T-cell (primary cell): ENCODE measurements around the gene KRT16. TPM values are rescaled to one million over a fixed set of nuclear protein-coding genes. Genes with fewer than 3 reads are reported as not detected.
"Not testable (repeated sequence)": the region's sequence is repeated elsewhere in the genome, so short reads cannot be mapped to it uniquely, and the experiment has no call there.

ENCODE experiments used
- ATAC-seq, 4 experiments: fragments of 200-7000 bp in 3 of 4; fragments of 150-1000 bp in 1 of 4; cut with Tn5 transposase; replicated peaks in 1 of 4; 1 replicate in 3 of 4; 2 replicates in 1 of 4; pipeline ENCODE4 v1.10.0; 2021; ENCODE audit warnings: moderate library complexity in 3 of 4, mild to moderate bottlenecking in 2 of 4, moderate number of reproducible peaks in 1 of 4
- CTCF ChIA-PET, 2 donors: fragments of 300-600 bp; sonication (Branson Sonifier 250); formaldehyde crosslinking; loops; one replicate each; lab custom pipeline; 2022; ENCODE audit warnings: antibody characterized with exemption in 2 of 2; lab: Charles Lee
- POLR2A ChIA-PET, 2 donors: fragments of 300-600 bp; sonication (Branson Sonifier 250); formaldehyde crosslinking; loops; one replicate each; lab custom pipeline; 2022; ENCODE audit warnings: antibody characterized with exemption in 2 of 2; lab: Charles Lee
- DNase-seq, 35 experiments: peaks; one replicate each; pipeline versions ENCODE4 v3.0.0 to v3.0.0-alpha.2; 2013 to 2023
- H3K27ac ChIP-seq: one replicate; pipeline ENCODE4 v1.5.1; 2013; ENCODE audit warnings: low read length
- H3K27me3 ChIP-seq, 2 experiments: replicated peaks in 1 of 2; 1 replicate in 1 of 2; 2 replicates in 1 of 2; pipeline versions ENCODE4 v1.6.1 to v1.7.0; 2013; ENCODE audit warnings: low read length in 1 of 2, mixed read lengths in 1 of 2; ENCODE audit not compliant: control insufficient read depth in 2 of 2, insufficient read depth in 2 of 2; ENCODE audit errors: extremely low read depth in 1 of 2
- H3K36me3 ChIP-seq, 2 donors: 1 replicate in 1 of 2; 2 replicates in 1 of 2; pipeline versions ENCODE4 v1.6.1 to v1.7.0; 2013; ENCODE audit warnings: low read length in 1 of 2; ENCODE audit not compliant: control insufficient read depth in 2 of 2, insufficient read depth in 1 of 2; ENCODE audit errors: extremely low read depth in 1 of 2
- H3K4me1 ChIP-seq, 2 experiments: 1 replicate in 1 of 2; 2 replicates in 1 of 2; pipeline versions ENCODE4 v1.6.1 to v1.7.0; 2013; ENCODE audit warnings: low read length in 2 of 2, mixed read lengths in 1 of 2; ENCODE audit not compliant: insufficient read depth in 2 of 2, control insufficient read depth in 1 of 2; ENCODE audit errors: extremely low read depth in 1 of 2
- H3K4me3 ChIP-seq, 2 donors: 1 replicate in 1 of 2; 2 replicates in 1 of 2; pipeline versions ENCODE4 v1.5.1 to v1.7.0; 2013; ENCODE audit warnings: mild to moderate bottlenecking in 2 of 2, low read length in 1 of 2, moderate library complexity in 1 of 2; ENCODE audit not compliant: control insufficient read depth in 1 of 2; ENCODE audit errors: extremely low read depth in 1 of 2
- H3K9me3 ChIP-seq: 2 replicates; pipeline ENCODE4 v1.7.0; 2013
- H3K27ac Mint-ChIP-seq, 2 donors: one replicate each; pipeline ENCODE4 v1.8.0; 2020 to 2021; ENCODE audit warnings: mild to moderate bottlenecking in 2 of 2, mixed read lengths in 2 of 2
- H3K27me3 Mint-ChIP-seq, 2 donors: one replicate each; pipeline ENCODE4 v1.8.0; 2021 to 2022; ENCODE audit warnings: mixed read lengths in 2 of 2
- H3K36me3 Mint-ChIP-seq: one replicate; pipeline ENCODE4 v1.8.0; 2021; ENCODE audit warnings: mixed read lengths
- H3K4me1 Mint-ChIP-seq, 3 donors: one replicate each; pipeline ENCODE4 v1.8.0; 2020 to 2022; ENCODE audit warnings: mixed read lengths in 3 of 3, mild to moderate bottlenecking in 1 of 3
- H3K4me3 Mint-ChIP-seq, 3 donors: one replicate each; pipeline ENCODE4 v1.8.0; 2020 to 2022; ENCODE audit warnings: mild to moderate bottlenecking in 3 of 3, mixed read lengths in 3 of 3, moderate library complexity in 3 of 3
- H3K9me3 Mint-ChIP-seq, 3 donors: one replicate each; pipeline ENCODE4 v1.8.0; 2020 to 2022; ENCODE audit warnings: mixed read lengths in 3 of 3
- WGBS: methylation state at CpG from one replicate; pipeline ENCODE4 v1.1.5; 2013; ENCODE audit warnings: missing lambda C conversion rate; ENCODE audit not compliant: insufficient coverage; 5-methylcytosine and 5-hydroxymethylcytosine counted together
- total RNA-seq, 35 experiments: library from RNA in 6 of 35; stranded (reverse) in 6 of 35; fragments of 120-200 nt in 1 of 35; gene quantifications; one replicate each; pipeline versions ENCODE4 v1.2.1 to v1.2.4 and lab custom pipeline; 2013 to 2026

The KRT16 gene
- not detected for total RNA-seq
- not detected for total RNA-seq (2013)
- total RNA-seq (lab: John Stamatoyannopoulos, UW): 0 to 0.22 (median 0) reads per million in 29 experiments

GRCh38 chr17:41612376-41613160 is at the start of gene KRT16:
Gene KRT16 (minus strand): TSS chr17:41612767. CDS start chr17:41612688, 79 bp downstream.
- H3K4me1 ChIP-seq, H3K4me3 ChIP-seq, H3K36me3 Mint-ChIP-seq, H3K27ac Mint-ChIP-seq, DNase-seq, CTCF ChIA-PET, H3K9me3 ChIP-seq, H3K27ac ChIP-seq, H3K4me1 Mint-ChIP-seq, H3K9me3 Mint-ChIP-seq, ATAC-seq, POLR2A ChIA-PET, H3K36me3 ChIP-seq, H3K4me3 Mint-ChIP-seq: not testable (repeated sequence)
- H3K27me3 Mint-ChIP-seq: peaks cover 20 to 35% of the 10 kb centered on the region in 2 donors
- H3K27me3 ChIP-seq: peaks cover 0 to 35% of the 10 kb centered on the region in 2 experiments
- 81% methylated on average over 21 of the region's 31 CpGs for WGBS

GRCh38 chr17:41660221-41660711 is 47.7 kb upstream of the KRT16 start:
- no peak overlapping the region for H3K27ac Mint-ChIP-seq
- H3K4me3 Mint-ChIP-seq: no peak overlapping the region
- Histone ChIP-seq H3K9me3 (no peaks in the 10 kb centered on the region), H3K27me3 (peaks cover 0 to 36% of the 10 kb centered on the region in 2 experiments), H3K27ac (no peak overlapping the region), H3K4me3 (no peak overlapping the region), H3K4me1 (peaks cover 0 to 13% of the 10 kb centered on the region in 2 experiments), H3K36me3 (no peaks in the 10 kb centered on the region)
- H3K9me3 Mint-ChIP-seq: no peaks in the 10 kb centered on the region
- no peaks in the 10 kb centered on the region for H3K36me3 Mint-ChIP-seq
- peaks cover 0 to 2% of the 10 kb centered on the region in 2 donors for H3K27me3 Mint-ChIP-seq
- no peak for DNase-seq
- POLR2A ChIA-PET: no interaction called here
- peaks cover 2 to 8% (median 7%) of the 10 kb centered on the region in 3 donors for H3K4me1 Mint-ChIP-seq
- no peak for ATAC-seq
- CTCF ChIA-PET: interaction anchor here (0.6 to 4.4 kb wide), 8 partner anchors 10 to 848 kb away, joined by 3 to 103 read pairs (median 4); no protein-coding TSS in a partner anchor
- 100% methylated on average over 1 of the region's 8 CpGs for WGBS

- Mint-ChIP-seq H3K27ac (no peak overlapping the region), H3K4me1 (peaks cover 2 to 4% (median 2%) of the 10 kb centered on the region in 3 donors), H3K9me3 (no peaks in the 10 kb centered on the region), H3K27me3 (peaks cover 0 to 2% of the 10 kb centered on the region in 2 donors), H3K4me3 (no peak overlapping the region), H3K36me3 (no peaks in the 10 kb centered on the region)
- ChIA-PET CTCF (interaction anchor here (0.6 to 4.4 kb wide), 5 partner anchors 11 to 337 kb away, joined by 3 to 103 read pairs (median 3); no protein-coding TSS in a partner anchor), POLR2A (interaction anchor here in 1 of 2 donors (0.6 kb wide), 1 partner anchor 110 kb away, joined by 20 read pairs; no protein-coding TSS in a partner anchor)
- peaks cover 0 to 7% of the 10 kb centered on the region in 2 experiments for H3K4me1 ChIP-seq
- ATAC-seq (no peak), DNase-seq (no peak)
- no peak overlapping the region for H3K4me3 ChIP-seq
- 85% methylated on average over 11 of the region's 11 CpGs for WGBS
- no peaks in the 10 kb centered on the region for H3K9me3 ChIP-seq
- peaks cover 0 to 36% of the 10 kb centered on the region in 2 experiments for H3K27me3 ChIP-seq
- H3K27ac ChIP-seq: no peak overlapping the region
- H3K36me3 ChIP-seq: no peaks in the 10 kb centered on the region
Observed at GRCh38 chr17:41659427-41660212, 47.1 kb upstream of the KRT16 start.

GRCh38 chr17:41658846-41659245 is 46.3 kb upstream of the KRT16 start:
- ChIA-PET POLR2A (no interaction called here), CTCF (no interaction called here)
- Histone ChIP-seq H3K27me3 (peaks cover 0 to 41% of the 10 kb centered on the region in 2 experiments), H3K4me1 (peaks cover 0 to 7% of the 10 kb centered on the region in 2 experiments), H3K4me3 (no peak overlapping the region), H3K27ac (no peak overlapping the region), H3K36me3 (no peaks in the 10 kb centered on the region), H3K9me3 (no peaks in the 10 kb centered on the region)
- H3K36me3 Mint-ChIP-seq: no peaks in the 10 kb centered on the region
- no peak overlapping the region for H3K27ac Mint-ChIP-seq
- H3K9me3 Mint-ChIP-seq: no peaks in the 10 kb centered on the region
- peaks cover 0 to 2% of the 10 kb centered on the region in 2 donors for H3K27me3 Mint-ChIP-seq
- no peak overlapping the region for H3K4me3 Mint-ChIP-seq
- peaks cover 0 to 4% (median 2%) of the 10 kb centered on the region in 3 donors for H3K4me1 Mint-ChIP-seq
- ATAC-seq (no peak), DNase-seq (no peak)
- 75% methylated on average over 2 of the region's 5 CpGs for whole genome bisulfite sequencing

GRCh38 chr17:41657936-41658335 is 45.4 kb upstream of the KRT16 start:
- Mint-ChIP-seq H3K4me1 (peaks cover 0 to 2% (median 0%) of the 10 kb centered on the region in 3 donors), H3K36me3 (no peaks in the 10 kb centered on the region), H3K27ac (no peak overlapping the region), H3K27me3 (peaks cover 0 to 2% of the 10 kb centered on the region in 2 donors), H3K9me3 (no peaks in the 10 kb centered on the region), H3K4me3 (no peak overlapping the region)
- ChIA-PET CTCF (interaction anchor here in 1 of 2 donors (0.7 kb wide), 1 partner anchor 10 kb away, joined by 3 read pairs; no protein-coding TSS in a partner anchor), POLR2A (no interaction called here)
- no peak for ATAC-seq
- 72% methylated on average over 6 of the region's 12 CpGs for WGBS
- Histone ChIP-seq H3K4me3 (no peak overlapping the region), H3K9me3 (no peaks in the 10 kb centered on the region), H3K27me3 (peaks cover 0 to 41% of the 10 kb centered on the region in 2 experiments), H3K4me1 (peaks cover 0 to 7% of the 10 kb centered on the region in 2 experiments), H3K36me3 (no peaks in the 10 kb centered on the region), H3K27ac (no peak overlapping the region)
- DNase-seq: no peak
